HG03139 (cell line): ENCODE data around the gene USP6NL.
"Not testable (repeated sequence)": the region's sequence is repeated elsewhere in the genome, so short reads cannot be mapped to it uniquely, and the experiment has no call there.

Experiments
- ATAC-seq: cut with Tn5 transposase; IDR thresholded peaks from one replicate; pipeline ENCODE4 v1.9.1; 2021; ENCODE audit not compliant: unreplicated experiment

USP6NL gene

GRCh38 chr10:11448545-11449244 lies 162.8 kb downstream of the USP6NL start:
- peak; percentile 73 for ATAC-seq

GRCh38 chr10:11448190-11448544 lies 163.3 kb downstream of the USP6NL start:
- peak; percentile 54 for ATAC-seq

- no peak for ATAC-seq
These were observed 163.9 kb downstream of the USP6NL start for GRCh38 chr10:11447586-11447985.

DNA sequence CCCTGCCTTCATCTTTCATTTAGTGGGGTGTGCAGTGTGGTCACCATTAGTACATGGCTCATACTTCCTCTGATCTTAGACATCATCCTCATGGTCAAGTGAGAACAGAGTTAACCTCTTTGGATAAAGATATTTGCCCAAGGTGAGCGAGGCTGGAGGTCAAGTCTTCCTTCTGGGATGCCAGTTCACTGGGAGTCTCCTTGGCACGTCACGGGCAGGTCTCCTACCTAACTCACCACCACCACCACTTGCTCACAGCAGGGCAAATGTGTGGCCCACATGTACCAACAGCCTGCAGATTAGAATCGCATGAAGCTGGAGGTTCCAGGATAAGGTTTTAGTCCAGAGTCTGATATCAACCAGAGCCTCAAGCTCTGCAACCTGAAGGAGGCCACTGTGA lies 164.6 kb downstream of the USP6NL start:
- ATAC-seq = no peak

GRCh38 chr10:11446133-11446532 lies 165.3 kb downstream of the USP6NL start:
- no peak for ATAC-seq

GRCh38 chr10:11444531-11445228 lies 166.8 kb downstream of the USP6NL start:
- no peak for ATAC-seq

DNA sequence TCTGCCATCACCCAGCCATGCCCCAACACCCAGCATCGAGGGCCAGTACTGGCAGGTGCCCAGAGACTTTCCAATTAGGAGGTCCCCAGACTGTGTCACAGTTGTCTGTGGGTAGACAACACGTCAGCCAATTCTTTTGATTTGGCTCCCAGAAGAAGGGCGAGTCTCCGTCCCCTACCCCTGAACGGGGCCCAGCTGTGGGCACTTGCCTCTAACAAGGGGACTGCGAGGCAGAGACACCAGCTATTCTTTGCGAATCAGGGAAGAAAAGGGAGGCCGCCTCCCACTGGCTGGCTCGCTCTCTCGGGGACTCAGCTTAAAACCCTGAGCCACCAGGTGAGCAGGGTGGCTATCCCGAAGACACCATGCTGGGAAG lies 167.3 kb downstream of the USP6NL start:
- ATAC-seq = no peak

DNA sequence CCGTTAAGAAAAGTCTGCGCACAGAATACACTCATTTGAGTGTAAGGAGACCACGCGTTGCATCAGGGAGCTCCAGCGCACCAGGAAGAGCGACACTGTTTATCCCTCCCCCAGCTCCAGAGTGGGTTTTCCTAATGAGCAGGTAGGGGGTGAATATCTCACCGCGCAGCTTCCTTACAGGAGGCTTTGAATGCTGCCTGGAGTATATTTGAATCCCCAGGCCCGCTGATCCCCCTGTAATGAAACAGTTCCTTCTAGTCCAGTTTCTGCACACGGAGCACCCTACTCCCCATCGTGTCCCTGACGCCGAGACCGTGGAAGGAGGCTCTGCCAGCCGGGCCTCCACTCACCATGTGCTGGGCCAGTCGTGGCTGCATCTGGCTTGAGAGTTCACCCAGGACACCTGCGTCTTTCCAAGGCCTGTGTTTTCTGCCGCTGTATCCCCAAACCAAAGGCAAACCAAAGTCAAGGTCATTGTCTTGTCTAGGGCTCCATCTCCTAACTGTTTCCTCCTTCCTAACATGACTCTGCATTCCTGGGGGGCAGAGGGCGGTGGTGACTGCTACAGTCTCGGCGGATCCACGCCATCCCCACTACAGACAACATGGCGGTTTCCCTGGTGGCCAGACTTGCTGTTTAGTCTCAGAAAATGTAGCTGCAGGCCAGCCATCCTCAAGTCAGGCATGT lies 167.8 kb downstream of the USP6NL start:
- ATAC-seq = no peak

- ATAC-seq = no peak
These were observed 169.3 kb downstream of the USP6NL start for GRCh38 chr10:11442001-11442773.

DNA sequence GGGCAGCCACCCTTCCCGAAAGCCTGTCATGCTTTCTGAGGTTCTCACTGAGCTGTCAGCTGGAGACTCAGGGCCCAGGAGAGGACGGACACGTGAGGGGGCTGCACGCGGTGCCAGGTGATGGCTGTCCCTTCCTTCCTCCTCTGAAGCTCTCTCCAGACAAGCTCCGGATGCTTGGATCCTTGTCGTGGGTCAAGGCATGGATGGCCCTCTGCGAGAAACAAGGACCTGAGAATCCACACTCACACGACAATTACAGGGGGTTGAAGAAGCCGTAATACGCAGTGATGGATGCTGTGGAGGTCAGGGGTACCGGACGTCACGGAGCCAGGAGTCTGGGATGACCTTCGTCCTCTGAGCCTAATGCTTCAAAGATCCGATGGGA lies 170.3 kb downstream of the USP6NL start:
- no peak for ATAC-seq

DNA sequence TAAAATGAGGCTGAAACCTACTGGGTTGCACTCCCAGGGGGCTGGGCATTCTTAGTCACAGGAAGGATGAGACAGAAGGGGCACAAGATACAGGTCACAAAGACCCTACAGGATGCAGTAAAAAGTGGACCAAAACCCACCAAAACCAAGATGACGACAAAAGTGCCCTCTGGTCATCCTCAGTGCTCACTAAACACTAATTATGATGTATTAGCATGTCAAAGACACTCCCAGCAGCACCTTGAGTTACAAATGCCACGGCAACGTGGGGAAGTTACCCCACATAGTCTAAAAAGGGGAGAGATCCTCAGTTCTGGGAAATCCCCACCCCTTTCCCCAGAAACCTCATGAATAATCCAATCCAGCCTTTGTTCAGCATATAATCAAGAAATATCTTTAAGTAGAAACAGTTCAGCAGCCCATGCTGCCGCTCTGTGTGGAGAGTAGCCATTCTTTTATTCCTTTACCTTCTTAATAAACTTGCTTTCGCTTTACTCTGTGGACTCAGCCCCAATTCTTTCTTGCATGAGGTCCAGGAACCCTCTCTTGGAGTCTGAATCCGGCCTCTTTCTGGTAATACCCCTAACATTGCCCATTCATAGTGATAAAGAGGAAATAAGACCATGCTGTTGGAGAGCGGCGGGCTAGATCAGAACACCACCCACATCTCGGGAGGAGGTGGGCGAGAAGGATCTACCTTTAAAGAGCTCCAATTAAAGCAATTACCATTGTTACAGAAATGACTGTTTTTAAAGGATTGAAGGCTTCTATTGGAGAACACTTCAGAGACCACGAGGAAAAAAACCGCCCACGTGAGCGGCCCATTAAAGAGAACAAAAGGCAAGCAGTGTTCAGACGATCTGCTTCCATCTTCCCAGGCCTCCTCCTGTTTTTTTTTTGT lies 170.9 kb downstream of the USP6NL start:
- ATAC-seq = no peak

- ATAC-seq = no peak
These were observed 171.9 kb downstream of the USP6NL start for GRCh38 chr10:11439523-11440053.

DNA sequence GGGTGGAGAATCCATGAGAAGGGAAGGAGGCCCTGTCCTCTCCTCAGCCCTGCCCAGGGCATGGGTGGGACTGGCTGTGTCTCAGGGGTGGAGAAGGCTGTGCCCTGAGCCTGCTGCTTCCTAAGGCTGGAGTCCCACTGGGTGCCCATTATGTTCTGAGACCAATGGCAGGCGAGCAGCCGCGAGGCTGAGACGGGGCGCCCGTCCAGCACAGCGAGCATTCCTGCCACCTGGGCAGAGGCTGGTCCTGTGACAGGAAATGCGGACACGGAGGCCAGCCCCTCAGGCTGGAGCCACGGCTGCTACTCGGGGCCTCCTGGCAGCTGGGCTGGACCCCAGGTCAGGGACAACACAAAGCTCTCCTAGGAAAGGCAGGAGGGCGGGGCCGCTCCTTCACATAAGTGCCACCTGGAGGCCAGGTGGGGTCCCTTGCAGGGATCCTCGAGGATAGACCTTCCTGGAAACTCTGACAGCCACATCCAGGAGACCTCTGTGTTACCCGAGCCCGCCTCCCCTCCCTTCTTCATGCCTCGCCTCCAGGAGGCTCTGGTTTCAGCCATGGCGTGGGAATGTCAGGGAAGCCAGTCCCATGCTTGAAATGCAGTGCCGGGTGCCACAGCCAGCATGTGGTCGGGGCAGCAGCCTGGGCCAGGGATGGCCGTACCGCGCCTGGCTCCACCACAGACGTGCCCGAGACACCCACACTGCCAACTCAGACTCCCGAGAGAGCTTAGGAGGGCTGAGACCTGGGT lies 173.9 kb downstream of the USP6NL start:
- no peak for ATAC-seq

DNA sequence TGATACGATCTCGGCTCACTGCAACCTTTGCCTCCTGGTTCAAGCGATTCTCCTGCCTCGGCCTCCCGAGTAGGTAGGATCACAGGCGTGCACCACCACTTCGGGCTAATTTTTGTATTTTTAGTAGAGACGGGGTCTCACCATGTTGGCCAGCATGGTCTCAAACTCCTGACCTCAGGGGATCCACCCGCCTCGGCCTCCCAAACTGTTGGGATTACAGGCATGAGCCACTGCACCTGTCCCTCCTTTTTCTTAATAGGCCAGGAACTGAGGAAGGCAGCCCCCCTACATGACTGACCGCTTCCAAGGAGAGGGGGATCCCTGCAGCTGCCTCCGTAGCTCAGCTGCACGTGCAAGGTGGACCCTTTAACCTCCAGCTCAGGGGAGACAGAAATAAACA lies 175.0 kb downstream of the USP6NL start:
- ATAC-seq = not testable (repeated sequence)

GRCh38 chr10:11435581-11435981 lies 175.9 kb downstream of the USP6NL start:
- ATAC-seq = no peak

- ATAC-seq = no peak
These were observed 177.1 kb downstream of the USP6NL start for GRCh38 chr10:11434324-11434723.

GRCh38 chr10:11433657-11434056 lies 177.8 kb downstream of the USP6NL start:
- ATAC-seq = no peak

GRCh38 chr10:11431216-11431555 lies 180.3 kb downstream of the USP6NL start:
- ATAC-seq = no peak

DNA sequence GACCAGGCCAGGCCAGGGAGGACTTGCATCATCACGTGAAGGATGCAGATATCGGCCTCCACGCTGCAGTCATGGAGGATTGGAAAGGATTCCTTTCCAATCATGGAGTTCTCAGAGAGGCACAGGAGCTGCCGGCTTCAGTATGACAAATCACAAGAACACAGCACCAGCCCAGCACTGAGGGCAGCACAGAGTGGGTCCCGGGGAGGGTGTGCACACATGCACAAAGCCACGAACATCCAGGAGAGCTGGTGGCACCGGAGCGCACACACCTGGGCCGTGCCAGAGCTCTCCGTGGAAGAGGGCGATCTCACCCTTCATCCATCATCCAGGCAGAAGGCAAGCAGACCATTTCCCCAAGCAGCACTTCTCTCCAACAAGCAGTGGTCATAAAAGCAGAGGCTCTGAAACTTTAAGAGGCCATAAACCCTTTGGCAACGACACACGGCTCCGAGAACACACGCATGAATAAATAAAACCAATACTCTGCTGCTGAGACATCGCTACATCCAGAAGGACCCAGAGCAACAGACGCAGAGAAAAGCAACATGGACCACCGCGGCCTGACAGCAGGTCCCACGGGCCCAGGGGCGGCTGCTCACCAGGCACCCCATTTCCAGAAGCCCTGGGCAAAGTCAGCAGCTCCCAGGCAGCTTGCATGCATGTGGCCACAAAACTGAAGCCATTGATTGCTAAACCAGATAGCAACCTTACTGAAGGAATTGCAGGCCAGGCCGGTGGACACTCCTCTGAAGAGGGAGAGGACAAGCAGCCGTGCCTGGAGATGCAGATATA lies 180.8 kb downstream of the USP6NL start:
- no peak for ATAC-seq
